Activated CD4-positive, alpha-beta T cell treated with anti-CD3 and anti-CD28 coated beads, Interleukin-2, amount 10 ng/mL, durations not matched to agents 7 days and 5 days (primary cell): ENCODE results near the gene SOCS6. TPM values are rescaled to one million over a fixed set of nuclear protein-coding genes. Genes with fewer than 3 reads are reported as not detected.

ENCODE experiments used
- CTCF ChIA-PET: fragments of 350-600 bp; sonication (Branson Sonifier 250); formaldehyde crosslinking; loops from one replicate; lab custom pipeline; 2021; ENCODE audit warnings: antibody characterized with exemption; lab: Charles Lee
- POLR2A ChIA-PET: fragments of 350-600 bp; sonication (Branson Sonifier 250); formaldehyde crosslinking; loops from one replicate; lab custom pipeline; 2021; ENCODE audit warnings: antibody characterized with exemption; lab: Charles Lee
- DNase-seq: peaks from one replicate; pipeline ENCODE4 v3.0.0-alpha.2; 2020
- H3K27ac Mint-ChIP-seq: one replicate; pipeline ENCODE4 v1.8.0; 2021; ENCODE audit warnings: mild to moderate bottlenecking, moderate library complexity, mixed read lengths
- H3K27me3 Mint-ChIP-seq: one replicate; pipeline ENCODE4 v1.8.0; 2021; ENCODE audit warnings: mixed read lengths
- H3K36me3 Mint-ChIP-seq: one replicate; pipeline ENCODE4 v1.8.0; 2021; ENCODE audit warnings: low read depth, mixed read lengths
- H3K4me1 Mint-ChIP-seq: one replicate; pipeline ENCODE4 v1.8.0; 2021; ENCODE audit warnings: mixed read lengths
- H3K4me3 Mint-ChIP-seq: one replicate; pipeline ENCODE4 v1.8.0; 2021; ENCODE audit warnings: mild to moderate bottlenecking, moderate library complexity, mixed read lengths
- H3K9me3 Mint-ChIP-seq: one replicate; pipeline ENCODE4 v1.8.0; 2021; ENCODE audit warnings: mixed read lengths
- total RNA-seq, 2 experiments: library from RNA; stranded (reverse); gene quantifications; one replicate each; pipeline ENCODE4 v1.2.3, GENCODE V29; 2021

Gene SOCS6
- total RNA-seq, 2 experiments from 2014 or later, result 3.4 to 3.8 TPM

- Mint-ChIP-seq H3K9me3 (no peaks in the 10 kb centered on the region), H3K36me3 (peaks cover 3% of the 10 kb centered on the region), H3K27ac (no peak overlapping the region), H3K4me3 (no peak overlapping the region), H3K27me3 (peaks cover 17% of the 10 kb centered on the region), H3K4me1 (peaks cover 25% of the 10 kb centered on the region)
- no peak for DNase-seq
- ChIA-PET POLR2A (no interaction called here), CTCF (interaction anchor here (0.7 kb wide), 2 partner anchors 278 to 713 kb away, joined by 3 read pairs; no protein-coding TSS in a partner anchor)
These were observed 4.3 kb downstream of the SOCS6 start for GRCh38 chr18:70293166-70293565.

GRCh38 chr18:70294471-70295191, 5.8 kb downstream of the SOCS6 start:
- POLR2A ChIA-PET, result no interaction called here
- DNase-seq, result no peak
- H3K36me3 Mint-ChIP-seq, result peaks cover 3% of the 10 kb centered on the region
- peaks cover 25% of the 10 kb centered on the region for H3K4me1 Mint-ChIP-seq
- H3K4me3 Mint-ChIP-seq, result no peak overlapping the region
- peaks cover 17% of the 10 kb centered on the region for H3K27me3 Mint-ChIP-seq
- no peaks in the 10 kb centered on the region for H3K9me3 Mint-ChIP-seq
- H3K27ac Mint-ChIP-seq, result no peak overlapping the region
- CTCF ChIA-PET, result no interaction called here

- CTCF ChIA-PET, result no interaction called here
- POLR2A ChIA-PET, result no interaction called here
- no peak overlapping the region for H3K4me3 Mint-ChIP-seq
- peaks cover 3% of the 10 kb centered on the region for H3K36me3 Mint-ChIP-seq
- no peaks in the 10 kb centered on the region for H3K9me3 Mint-ChIP-seq
- peaks cover 14% of the 10 kb centered on the region for H3K27me3 Mint-ChIP-seq
- no peak overlapping the region for H3K27ac Mint-ChIP-seq
- no peak for DNase-seq
- H3K4me1 Mint-ChIP-seq, result peaks cover 20% of the 10 kb centered on the region
These were observed 6.6 kb downstream of the SOCS6 start for GRCh38 chr18:70295192-70296188.

- Mint-ChIP-seq H3K27ac (no peak overlapping the region), H3K4me1 (peaks cover 12% of the 10 kb centered on the region), H3K9me3 (no peaks in the 10 kb centered on the region), H3K4me3 (no peak overlapping the region), H3K27me3 (peaks cover 14% of the 10 kb centered on the region), H3K36me3 (peaks cover 3% of the 10 kb centered on the region)
- ChIA-PET CTCF (no interaction called here), POLR2A (no interaction called here)
- DNase-seq, result no peak
These were observed 7.4 kb downstream of the SOCS6 start for GRCh38 chr18:70296289-70296688.

- Mint-ChIP-seq H3K4me3 (no peak overlapping the region), H3K36me3 (peaks cover 3% of the 10 kb centered on the region), H3K4me1 (peaks cover 11% of the 10 kb centered on the region), H3K9me3 (no peaks in the 10 kb centered on the region), H3K27me3 (peaks cover 11% of the 10 kb centered on the region), H3K27ac (no peak overlapping the region)
- CTCF ChIA-PET, result no interaction called here
- no peak for DNase-seq
- POLR2A ChIA-PET, result no interaction called here
These were observed 7.9 kb downstream of the SOCS6 start for GRCh38 chr18:70296781-70297180.

- H3K27me3 Mint-ChIP-seq, result peaks cover 3% of the 10 kb centered on the region
- CTCF ChIA-PET, result no interaction called here
- no peaks in the 10 kb centered on the region for H3K9me3 Mint-ChIP-seq
- POLR2A ChIA-PET, result no interaction called here
- no peak overlapping the region for H3K4me3 Mint-ChIP-seq
- H3K4me1 Mint-ChIP-seq, result no peaks in the 10 kb centered on the region
- DNase-seq, result no peak
- H3K36me3 Mint-ChIP-seq, result no peaks in the 10 kb centered on the region
- H3K27ac Mint-ChIP-seq, result no peak overlapping the region
These were observed 10.5 kb downstream of the SOCS6 start for GRCh38 chr18:70299393-70299792.

GRCh38 chr18:70301667-70302066, 12.8 kb downstream of the SOCS6 start:
- no peak overlapping the region for H3K27ac Mint-ChIP-seq
- no peak for DNase-seq
- H3K27me3 Mint-ChIP-seq, result no peaks in the 10 kb centered on the region
- H3K36me3 Mint-ChIP-seq, result no peaks in the 10 kb centered on the region
- H3K4me3 Mint-ChIP-seq, result no peak overlapping the region
- ChIA-PET CTCF (no interaction called here), POLR2A (no interaction called here)
- H3K4me1 Mint-ChIP-seq, result no peaks in the 10 kb centered on the region
- H3K9me3 Mint-ChIP-seq, result no peaks in the 10 kb centered on the region

- Mint-ChIP-seq H3K27ac (no peak overlapping the region), H3K36me3 (no peaks in the 10 kb centered on the region), H3K4me3 (no peak overlapping the region), H3K27me3 (no peaks in the 10 kb centered on the region), H3K4me1 (no peaks in the 10 kb centered on the region), H3K9me3 (peaks cover 4% of the 10 kb centered on the region)
- ChIA-PET POLR2A (no interaction called here), CTCF (no interaction called here)
- no peak for DNase-seq
These were observed 19.9 kb downstream of the SOCS6 start for GRCh38 chr18:70308555-70309294.

GRCh38 chr18:70310560-70311320, 21.9 kb downstream of the SOCS6 start:
- H3K27ac Mint-ChIP-seq, result no peak overlapping the region
- ChIA-PET POLR2A (no interaction called here), CTCF (no interaction called here)
- H3K4me3 Mint-ChIP-seq, result no peak overlapping the region
- H3K9me3 Mint-ChIP-seq, result peaks cover 4% of the 10 kb centered on the region
- no peaks in the 10 kb centered on the region for H3K36me3 Mint-ChIP-seq
- no peaks in the 10 kb centered on the region for H3K4me1 Mint-ChIP-seq
- no peak for DNase-seq
- H3K27me3 Mint-ChIP-seq, result no peaks in the 10 kb centered on the region

- H3K9me3 Mint-ChIP-seq, result peaks cover 4% of the 10 kb centered on the region
- H3K36me3 Mint-ChIP-seq, result no peaks in the 10 kb centered on the region
- H3K4me1 Mint-ChIP-seq, result no peaks in the 10 kb centered on the region
- ChIA-PET POLR2A (no interaction called here), CTCF (no interaction called here)
- no peaks in the 10 kb centered on the region for H3K27me3 Mint-ChIP-seq
- no peak for DNase-seq
- H3K27ac Mint-ChIP-seq, result no peak overlapping the region
- H3K4me3 Mint-ChIP-seq, result no peak overlapping the region
These were observed 22.9 kb downstream of the SOCS6 start for GRCh38 chr18:70311726-70312125.

GRCh38 chr18:70313640-70314039, 24.8 kb downstream of the SOCS6 start:
- DNase-seq, result no peak
- Mint-ChIP-seq H3K4me3 (no peak overlapping the region), H3K27ac (no peak overlapping the region), H3K36me3 (no peaks in the 10 kb centered on the region), H3K9me3 (peaks cover 2% of the 10 kb centered on the region), H3K27me3 (no peaks in the 10 kb centered on the region), H3K4me1 (no peaks in the 10 kb centered on the region)
- ChIA-PET POLR2A (no interaction called here), CTCF (no interaction called here)

GRCh38 chr18:70314151-70314782, 25.4 kb downstream of the SOCS6 start:
- POLR2A ChIA-PET, result no interaction called here
- Mint-ChIP-seq H3K36me3 (no peaks in the 10 kb centered on the region), H3K4me3 (no peak overlapping the region), H3K4me1 (no peaks in the 10 kb centered on the region), H3K27me3 (no peaks in the 10 kb centered on the region), H3K27ac (no peak overlapping the region), H3K9me3 (no peaks in the 10 kb centered on the region)
- DNase-seq, result no peak
- CTCF ChIA-PET, result interaction anchor here (1.0 kb wide), 1 partner anchor 8 kb away, joined by 4 read pairs; no protein-coding TSS in a partner anchor
